Anterior cingulate cortex (tissue), 58 donors: ENCODE data around the gene LHFPL6.

Experiments used
- DNase-seq, 58 donors: peaks; one replicate each; lab custom pipeline; 2025; lab: John Stamatoyannopoulos, UW

LHFPL6 gene

DNA sequence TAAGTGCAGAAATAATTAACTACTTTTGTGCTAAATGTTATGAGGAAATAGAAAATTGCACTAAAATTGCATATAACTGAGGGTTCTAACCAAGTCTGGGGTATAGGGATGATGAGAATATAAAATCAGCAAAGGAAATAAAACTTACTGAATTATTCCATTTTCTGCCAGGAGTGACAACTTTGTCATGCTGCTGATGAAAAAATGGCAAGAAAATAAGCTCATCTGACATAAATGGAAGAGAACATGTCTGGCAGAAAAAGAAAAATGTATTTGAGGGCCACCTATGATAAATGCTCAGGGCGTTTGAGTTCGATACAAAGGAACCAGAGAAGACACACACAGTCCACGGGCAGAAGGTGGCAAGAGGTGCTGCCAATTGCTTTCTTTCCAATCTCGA, 78.2 kb downstream of the LHFPL6 start:
- DNase-seq = no peak

DNA sequence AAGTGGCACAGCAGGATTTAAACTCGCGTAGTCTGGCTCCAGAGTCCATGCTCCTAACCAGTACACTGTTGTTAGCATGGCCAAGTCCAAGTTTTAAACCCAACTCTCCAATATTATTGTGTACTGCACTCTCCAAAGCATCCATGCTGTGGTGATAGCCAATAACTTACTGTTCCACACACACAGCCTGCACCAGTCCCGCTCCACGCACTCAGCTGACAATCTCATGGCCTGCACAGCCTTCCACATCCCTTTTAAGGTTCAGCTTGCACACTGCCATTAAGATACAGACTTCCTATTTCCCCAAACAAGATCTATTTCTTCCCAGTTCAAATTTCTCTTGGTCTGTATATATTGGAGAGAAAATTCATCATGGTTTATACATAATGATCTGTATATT, 80.7 kb downstream of the LHFPL6 start:
- DNase-seq = no peak

DNA sequence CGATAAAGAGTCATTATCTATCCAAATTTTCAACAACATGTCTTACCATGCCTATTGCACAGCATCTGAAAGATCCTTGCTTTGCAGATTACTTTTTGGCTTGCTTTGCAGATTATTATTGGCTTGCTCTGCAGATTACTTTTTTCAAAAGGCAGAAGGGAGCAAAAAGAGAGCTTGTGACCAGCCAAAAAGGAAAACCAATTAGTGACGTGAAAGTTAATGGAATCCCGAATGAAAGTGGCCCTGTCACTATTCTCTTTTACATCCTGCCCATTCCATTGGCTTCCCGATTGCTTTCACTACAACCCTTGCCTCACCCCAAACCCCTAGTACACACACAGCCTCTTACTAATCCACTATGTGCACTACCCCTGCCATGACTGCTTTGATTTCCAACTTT, 81.3 kb downstream of the LHFPL6 start:
- no peak for DNase-seq

DNA sequence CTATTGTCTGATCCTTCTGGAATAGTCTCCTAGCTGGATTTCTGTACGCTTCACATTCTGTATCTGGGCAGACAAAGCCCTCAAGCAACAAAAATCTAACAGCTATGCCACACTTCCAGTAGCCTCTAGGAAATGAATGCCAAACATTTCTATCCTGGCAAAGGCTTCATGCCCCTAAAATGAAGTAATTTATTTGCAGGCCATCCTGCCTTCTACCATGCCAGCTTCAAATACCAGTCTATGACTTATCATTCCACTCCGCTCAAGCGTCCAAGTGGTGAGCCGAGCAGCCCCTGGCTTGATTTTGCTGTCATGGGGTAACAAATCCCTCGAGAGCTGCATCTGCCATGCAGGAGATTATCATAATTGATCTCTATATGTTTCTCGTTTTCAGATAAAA, 86.9 kb downstream of the LHFPL6 start:
- DNase-seq = no peak

DNA sequence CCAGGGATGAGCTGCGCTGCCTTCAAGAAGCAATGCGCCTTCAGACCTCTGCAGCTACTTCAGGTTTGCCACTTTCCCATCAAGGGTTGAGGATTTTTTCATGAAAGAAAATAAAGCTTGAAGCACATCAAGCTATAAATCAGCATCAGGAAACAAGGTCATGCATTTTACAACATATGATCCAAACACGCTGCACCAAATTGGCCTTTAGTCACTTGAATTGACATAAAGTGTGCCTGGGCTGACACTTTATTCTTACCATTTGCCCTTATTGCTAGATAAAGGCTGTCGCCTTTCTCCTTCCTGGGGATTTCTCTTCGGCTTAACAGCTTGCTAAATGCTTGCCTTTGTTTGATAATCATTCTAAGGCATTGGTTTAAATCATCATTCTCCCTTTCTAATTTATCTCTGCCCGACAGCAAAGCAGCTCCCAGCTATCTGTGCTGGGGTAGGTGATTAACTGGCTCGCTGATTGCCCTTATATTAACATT, 87.7 kb downstream of the LHFPL6 start:
- no peak for DNase-seq

DNA sequence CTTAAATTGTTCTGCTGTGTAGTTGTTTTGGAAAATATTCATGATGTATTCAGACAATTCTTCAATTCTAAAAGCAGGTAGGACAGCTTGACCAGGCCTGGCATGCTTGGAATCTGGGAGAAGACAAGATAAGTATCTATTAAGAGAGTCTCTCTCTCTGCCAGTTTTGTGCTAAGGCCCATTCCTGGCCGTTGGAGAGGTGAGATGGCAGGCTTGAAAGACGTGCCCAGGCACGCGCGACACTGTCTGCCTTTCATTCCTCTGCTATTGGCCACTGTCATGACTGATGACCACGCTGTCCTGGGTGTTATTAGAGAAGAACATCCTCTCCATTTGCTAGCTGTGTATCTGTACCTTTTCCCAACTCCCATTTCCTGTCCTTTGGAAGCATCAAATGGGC, 90.3 kb downstream of the LHFPL6 start:
- no peak for DNase-seq

DNA sequence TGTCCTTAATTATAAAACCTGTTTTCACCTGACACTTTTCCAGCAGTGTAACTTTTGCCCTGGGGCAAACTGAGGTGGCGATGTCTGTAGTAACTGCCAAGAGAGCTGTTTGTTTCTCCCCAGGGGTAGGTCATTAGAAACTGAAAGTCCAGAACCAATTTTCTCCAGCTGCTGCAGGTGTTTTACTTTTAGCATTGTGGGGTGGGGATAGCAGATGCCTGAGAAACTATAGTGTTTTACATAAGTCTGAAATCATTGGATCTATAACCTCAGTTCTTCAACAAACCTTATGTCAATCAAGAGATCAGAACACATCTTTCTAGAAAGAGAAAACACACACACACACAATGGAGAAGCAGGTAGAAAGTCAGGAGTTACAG, 92.7 kb downstream of the LHFPL6 start:
- no peak for DNase-seq

DNA sequence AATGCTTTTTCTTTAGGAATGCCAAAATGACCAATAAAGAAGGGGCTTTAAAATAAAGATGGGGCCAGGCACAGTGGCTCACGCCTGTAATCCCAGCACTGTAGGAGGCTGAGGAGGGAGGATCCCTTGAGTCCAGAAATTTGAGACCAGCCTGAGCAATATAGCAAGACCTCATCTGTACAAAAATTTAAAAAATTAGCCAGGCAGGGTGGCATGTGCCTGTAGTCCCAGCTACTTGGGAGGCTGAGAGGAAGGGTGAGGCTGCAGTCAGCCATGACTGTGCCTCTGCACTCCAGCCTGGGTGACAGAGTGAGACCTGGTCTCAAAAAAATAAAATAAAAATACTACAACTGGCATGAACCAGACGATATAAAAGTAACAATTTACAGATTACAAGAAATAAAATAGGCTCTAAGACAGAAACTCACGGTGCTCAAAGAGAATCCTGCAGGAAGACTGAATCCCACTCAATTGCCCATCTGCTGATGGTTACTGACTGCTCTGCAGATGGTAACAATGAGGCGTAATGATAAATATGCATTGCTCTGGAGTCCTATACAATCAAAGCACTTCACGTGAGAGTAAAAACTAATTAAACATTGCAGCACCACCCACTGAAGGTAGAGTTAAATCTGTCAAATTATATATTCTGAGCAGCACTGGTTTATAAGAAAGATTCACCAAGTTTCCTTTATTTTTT, 93.2 kb downstream of the LHFPL6 start:
- no peak for DNase-seq

DNA sequence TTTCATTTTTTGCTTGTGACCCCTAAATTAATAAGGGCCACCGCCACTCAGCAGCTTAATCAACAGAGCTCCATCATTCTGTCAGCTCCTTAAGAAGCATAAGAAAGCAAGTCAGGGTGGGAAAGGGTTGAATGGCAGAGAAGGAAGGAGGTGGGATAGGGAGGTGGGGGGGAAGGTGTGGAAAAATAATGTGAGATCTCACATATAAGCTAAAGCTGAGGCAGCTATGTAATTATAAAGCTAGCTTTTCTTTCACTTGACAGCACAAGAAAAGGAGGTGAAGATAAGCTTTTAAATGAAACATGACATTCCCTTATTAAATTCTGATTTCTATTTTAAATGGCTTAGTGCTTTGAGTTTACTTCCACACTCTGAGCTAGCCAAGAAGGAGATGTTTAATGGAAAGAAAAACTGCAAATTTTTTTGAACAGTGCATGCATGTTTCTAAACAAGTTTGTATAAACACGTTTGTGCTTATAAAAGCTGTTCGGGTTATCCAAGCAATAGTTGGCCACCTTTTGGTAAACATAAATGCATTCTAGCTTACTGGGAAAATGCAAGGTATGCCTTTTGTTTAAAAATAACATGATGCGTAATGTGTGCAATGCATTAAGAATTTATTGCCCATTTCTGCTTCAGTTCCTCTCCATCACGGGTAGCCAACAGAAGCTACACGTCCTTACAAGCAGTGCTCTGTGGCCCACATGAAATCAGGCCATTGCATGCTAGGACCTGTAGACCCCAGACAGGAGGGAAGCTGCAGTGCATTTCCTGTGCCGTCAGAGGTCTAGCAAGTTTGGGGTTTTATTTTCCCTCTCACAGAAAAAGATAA, 96.2 kb downstream of the LHFPL6 start:
- DNase-seq = no peak

DNA sequence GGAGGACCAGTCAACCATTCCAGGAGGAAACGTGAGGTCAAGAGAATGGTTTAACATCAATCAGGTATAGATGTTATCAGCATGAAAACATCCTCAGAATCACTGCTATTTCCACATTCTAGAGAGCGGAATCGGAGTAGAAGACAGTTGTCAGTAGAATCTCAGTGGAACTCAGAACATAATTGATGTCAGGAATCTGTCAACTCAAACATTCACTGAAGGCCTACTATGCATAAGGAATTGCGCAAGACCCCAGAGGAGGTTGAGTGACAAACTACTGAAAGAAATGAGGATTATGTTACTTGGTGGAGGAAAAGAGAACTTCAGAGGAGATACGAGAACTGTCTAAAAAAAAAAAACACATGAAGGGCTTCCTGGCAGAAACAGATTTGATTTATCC, 97.8 kb downstream of the LHFPL6 start:
- DNase-seq = no peak

DNA sequence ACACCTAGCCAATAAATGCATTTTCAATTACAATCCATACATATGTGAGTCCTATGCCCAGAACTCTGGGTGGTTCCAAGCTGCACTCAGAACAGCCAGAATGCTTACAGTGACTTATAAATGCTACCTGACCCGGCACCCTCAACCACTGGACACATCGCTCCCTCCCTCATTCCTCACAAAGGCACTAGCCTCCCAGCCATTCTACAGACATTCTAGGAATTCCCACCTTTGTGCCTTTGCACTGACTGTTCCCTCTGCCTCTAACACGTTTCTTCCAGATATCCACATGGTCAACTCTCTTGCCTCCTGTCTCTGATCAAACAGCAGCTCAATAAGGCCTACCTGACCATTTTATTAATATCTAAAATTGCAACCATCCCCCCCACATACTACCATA, 99.9 kb downstream of the LHFPL6 start:
- DNase-seq = no peak

DNA sequence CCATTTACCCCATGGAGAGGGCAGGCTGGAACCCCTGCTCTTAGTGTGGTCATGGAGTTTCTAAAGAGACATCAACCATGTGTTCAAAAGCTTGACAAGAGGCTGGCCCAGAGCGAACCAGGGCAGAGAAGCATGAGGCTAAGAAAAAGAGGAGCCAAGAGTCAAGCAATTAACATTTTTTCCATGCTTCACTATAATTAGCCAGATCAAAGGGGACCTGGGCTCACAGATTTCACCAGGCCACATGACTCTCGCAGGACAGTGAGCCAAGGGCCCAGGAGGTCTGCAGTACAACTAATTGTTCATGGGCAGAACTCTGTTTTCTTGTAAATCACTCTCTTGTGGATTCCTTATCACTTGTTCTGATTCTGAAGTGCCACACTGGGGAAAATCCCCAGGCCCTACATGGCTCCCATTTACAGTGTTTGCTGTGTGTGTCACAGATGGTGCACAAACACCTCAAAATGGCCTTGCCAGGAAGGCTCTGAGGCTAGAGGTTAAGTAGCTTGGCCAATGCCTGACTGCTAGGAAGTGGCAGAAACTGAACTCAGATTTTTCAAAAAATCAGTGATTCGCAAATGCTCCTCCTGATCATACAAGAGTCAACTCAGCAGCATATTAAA, 101.2 kb downstream of the LHFPL6 start:
- peak in 24 of 58 donors; percentile 3 to 58 (median 20) for DNase-seq

DNA sequence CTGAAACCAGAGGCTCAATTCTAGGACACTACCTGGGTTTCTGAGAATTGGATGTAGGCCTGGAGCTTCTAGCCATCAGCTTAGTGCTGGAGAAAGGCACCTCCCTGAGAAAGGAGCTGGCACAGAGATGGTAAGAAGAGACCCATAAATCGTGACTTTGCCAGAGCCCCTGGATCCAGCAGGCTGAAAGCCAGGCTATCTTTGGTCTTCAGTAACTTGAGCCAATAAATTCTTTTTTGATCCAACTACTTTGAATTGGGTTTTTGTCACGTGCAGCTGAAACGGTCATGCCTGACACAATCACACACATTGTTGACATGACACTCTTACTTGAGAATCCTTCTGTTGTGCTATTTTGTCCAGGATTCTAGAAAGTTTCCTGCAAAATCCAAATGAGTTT, 103.4 kb downstream of the LHFPL6 start:
- peak in 1 of 58 donors; percentile 14 for DNase-seq

DNA sequence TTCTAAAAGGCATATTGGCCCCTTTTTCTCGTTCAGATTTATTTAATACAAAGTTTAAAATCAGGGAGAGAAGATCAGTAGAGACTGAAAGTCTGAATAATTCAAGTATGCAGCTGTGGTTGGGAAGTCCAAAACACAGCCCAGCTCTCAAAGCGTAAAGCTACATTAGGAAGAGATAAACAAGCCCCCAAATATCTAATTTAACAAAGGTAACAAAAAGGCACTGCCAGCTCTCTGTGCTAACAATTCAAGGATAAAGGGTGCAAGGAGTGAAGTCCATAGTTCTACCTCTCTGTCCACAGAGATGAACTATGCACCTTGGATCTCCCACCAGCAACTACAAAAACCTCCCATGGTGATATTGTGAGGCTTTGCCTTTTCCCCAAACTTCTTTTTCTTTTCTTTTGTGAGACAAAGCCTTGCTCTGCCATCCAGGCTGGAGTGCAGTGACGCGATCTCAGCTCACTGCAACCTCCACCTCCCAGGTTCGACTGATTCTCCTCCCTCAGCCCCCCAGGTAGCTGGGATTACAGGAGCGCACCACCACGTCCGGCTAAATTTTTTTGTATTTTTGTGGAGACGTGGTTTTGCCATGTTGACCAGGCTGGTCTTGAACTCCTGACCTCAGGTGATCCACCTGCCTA, 104.4 kb downstream of the LHFPL6 start:
- no peak for DNase-seq

DNA sequence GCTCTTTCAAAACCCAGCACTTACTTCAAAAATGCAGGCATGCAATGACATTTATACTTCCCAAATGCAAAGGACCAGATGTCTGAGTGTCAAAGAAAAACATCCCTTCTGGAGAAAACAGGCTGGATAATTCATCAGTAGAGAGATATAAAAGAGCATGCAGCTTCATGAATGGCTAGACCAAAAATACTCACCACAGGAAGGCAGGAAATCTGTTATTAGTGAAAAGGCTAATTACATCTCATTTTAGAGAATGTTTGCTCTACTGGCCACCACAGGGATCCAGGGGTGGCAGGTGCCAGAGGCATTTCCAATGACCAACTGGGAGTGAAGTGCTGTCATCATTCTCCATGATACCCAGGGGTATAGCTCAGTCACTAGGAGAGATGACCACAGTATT, 106.5 kb downstream of the LHFPL6 start:
- DNase-seq = no peak

DNA sequence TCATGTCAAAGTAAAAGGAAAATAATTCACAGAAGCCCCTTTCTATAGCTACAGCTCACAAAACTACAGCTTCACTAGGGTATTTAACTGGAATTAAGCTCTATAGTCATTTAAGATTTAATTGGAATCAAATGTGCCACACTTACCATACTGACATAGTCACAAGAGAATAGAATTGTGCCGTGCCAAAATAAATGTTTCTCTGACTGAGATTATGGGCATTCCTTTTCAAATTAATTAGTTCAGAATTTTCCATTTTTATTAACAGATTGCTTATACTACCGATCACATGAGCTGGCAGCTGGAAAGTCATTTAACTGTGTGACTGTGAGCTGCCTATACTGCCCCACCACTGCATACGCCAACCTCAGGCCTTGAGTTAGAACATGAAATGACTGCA, 108.4 kb downstream of the LHFPL6 start:
- no peak for DNase-seq

DNA sequence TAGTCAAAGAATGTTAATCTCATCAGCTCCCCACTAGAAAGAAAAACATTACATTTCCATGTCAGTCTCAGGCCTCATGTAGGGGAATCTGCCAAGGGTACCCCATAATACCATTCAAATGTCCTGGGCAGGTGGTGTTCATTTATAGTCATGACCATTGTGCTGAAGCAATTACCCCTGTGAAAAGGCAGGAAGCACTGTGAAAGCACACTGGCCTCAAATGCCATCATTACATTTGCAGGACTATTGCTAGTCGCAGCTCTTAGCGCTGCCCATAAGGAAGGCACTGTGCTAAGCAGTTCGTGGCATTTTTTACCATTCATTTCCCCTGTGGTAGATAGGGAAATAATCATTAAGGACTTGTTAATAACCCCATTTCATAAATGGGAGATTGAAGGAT, 109.0 kb downstream of the LHFPL6 start:
- DNase-seq = no peak

DNA sequence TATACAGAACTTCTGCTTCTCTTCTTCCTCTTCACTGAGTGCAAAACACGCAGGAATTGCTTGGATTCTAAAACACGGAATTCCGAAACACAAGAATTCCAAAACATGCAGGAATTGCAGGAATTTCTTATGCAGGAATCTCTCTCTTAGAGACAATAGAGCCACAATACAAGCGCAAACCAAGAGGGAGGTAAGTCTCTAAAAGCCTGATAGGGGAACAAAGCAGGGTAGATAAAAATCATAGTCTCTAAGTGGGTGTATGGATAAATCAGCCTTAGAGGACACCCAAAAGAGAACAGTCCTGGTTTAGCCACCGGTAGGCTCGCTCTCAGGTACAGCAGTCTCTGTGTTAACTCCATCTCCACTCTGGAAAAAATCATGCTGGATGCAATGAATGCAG, 112.9 kb downstream of the LHFPL6 start:
- DNase-seq = no peak

DNA sequence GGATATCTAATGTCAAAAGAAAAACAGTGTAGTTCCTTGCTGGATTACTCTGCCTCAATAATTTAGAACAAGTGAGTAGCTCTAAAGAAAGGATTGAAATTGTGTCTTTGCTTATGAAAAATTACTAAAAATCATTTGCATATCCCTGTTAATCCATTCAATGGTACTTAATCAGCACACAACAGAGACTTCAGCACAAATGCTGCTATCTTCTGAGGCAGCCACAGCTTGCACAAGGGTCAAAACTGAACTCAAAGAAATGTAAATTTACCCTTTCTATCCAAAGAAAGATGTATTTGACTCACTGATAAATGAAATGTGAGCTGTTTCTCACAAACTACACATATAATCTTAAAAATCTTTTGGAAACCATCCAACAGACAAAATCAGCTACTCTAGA, 116.2 kb downstream of the LHFPL6 start:
- DNase-seq = no peak

DNA sequence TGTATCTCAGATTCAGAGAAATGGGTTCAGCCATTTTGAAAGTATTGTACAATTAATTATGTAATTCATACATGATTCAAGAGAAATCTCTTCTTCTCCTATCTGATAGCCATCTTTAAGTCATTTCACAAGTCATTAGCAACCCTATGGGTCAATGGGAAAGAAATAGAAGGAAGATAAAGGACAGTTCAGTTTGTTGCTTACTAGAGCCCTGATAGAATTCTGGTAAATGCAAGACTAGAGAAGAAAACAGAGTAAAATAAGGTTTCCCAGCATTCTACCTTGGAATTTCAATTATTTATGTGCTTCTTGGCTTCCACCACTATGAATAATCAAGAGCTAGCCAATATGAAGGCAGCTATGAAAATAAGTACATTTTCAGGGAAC, 117.7 kb downstream of the LHFPL6 start:
- DNase-seq = no peak
